Muscle of back (tissue), 11 donors: Measurements from ENCODE around the gene NEGR1. TPM values are rescaled to one million over a fixed set of nuclear protein-coding genes. Genes with fewer than 3 reads are reported as not detected.

ENCODE experiments used
- DNase-seq, 3 donors: peaks; one replicate each; pipeline versions ENCODE4 v3.0.0 to v3.0.0-alpha.2; 2013
- polyA plus RNA-seq, 10 donors: library from polyadenylated mRNA; unstranded; fragments of 120-200 nt; gene quantifications; one replicate each; pipeline ENCODE4 v1.2.1, GENCODE V29; 2013; ENCODE audit not compliant: insufficient read length in 10 of 10

Gene NEGR1
- polyA plus RNA-seq, 10 donors, result 12.2 to 37.9 (median 23.2) TPM

DNA sequence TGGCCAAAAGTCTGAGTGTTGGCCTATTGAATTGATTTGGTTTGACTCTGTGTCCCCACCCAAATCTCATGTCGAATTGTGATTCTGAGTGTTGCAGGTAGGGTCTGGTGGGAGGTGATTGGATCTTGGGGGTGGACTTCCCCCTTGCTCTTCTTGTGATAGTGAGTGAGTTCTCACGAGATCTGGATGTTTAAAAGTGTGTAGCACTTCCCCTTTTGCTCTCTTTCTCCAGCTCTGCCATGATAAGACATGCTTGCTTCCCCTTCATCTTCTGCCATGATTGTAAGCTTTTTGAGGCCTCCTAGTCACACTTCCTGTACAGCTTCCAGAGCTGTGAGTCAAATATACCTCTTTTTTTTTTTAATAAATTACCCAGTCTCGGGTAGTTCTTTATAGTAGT lies 904.5 kb downstream of the NEGR1 start:
- DNase-seq, result no peak

DNA sequence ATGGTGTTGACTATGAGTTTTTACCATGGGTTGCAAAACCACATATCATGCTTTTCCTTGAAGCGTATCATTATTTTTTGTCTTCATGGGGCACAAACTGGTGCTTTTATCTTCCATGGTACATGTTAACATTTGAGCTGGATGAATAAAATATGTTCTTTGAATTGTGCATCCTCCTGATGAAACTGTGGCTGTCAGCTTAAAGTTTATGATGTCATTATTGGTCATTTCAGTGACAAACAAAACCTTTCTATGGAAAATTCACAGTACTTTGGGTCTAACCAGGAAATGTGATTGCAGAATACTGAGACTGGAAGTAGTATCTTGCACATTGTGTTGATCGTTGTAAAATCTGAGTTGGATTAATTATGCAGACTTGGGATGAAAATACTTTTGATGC lies 909.8 kb downstream of the NEGR1 start:
- no peak for DNase-seq

DNA sequence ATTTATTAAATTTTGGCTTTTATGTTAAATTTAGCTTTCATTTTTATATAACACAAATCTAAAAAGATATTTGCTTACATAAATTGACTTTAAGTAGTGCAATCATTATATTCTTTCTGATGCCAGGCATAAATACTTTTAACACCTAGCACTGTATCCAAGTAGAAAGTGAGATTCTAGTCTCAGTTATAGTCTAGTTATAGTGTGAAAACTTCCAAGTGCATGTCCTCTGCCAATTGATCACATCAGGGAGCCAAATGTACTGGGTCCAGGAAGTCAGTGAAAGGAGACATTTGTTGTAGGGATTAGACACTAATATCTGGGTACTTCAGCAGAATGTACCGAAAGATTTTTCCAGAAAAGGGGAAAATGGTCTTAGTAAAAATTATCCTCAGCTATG lies 910.8 kb downstream of the NEGR1 start:
- no peak for DNase-seq

DNA sequence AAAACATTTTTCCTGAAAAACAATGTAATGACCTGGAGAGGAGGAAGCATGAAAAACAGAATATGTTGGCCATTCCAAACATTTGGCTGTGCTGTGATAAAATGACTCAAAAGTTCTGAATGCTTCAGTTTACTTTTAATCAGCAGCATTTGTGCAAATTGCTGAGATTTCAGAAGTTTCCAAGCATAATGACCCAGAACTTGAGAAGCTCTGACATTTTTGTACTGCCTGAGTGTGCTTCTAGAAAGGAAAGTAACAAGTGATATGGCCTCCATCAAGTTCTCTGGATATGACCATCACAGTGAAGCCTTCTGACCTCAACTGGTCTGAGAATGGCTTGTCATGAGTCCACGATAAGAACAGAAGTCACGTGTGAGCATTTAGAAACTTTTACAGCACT lies 918.1 kb downstream of the NEGR1 start:
- DNase-seq, result no peak

DNA sequence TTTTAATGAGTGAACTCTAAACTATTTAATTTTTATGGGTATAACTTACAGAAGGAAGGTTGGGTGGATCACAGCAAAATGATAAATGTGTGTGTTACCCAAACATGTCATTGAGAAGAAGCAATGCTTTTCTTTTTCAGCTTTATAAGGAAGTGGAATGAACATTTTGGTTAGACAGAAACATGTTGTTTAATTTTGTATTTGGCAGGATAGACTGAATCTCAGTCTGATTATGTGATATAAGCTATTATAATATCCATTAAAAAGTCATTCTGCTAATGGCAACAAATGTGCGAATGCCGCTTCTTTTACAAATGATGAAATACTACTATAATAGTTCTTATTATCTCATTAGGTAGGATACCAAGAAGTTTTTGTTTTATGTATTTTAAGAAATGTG lies 919.6 kb downstream of the NEGR1 start:
- no peak for DNase-seq

DNA sequence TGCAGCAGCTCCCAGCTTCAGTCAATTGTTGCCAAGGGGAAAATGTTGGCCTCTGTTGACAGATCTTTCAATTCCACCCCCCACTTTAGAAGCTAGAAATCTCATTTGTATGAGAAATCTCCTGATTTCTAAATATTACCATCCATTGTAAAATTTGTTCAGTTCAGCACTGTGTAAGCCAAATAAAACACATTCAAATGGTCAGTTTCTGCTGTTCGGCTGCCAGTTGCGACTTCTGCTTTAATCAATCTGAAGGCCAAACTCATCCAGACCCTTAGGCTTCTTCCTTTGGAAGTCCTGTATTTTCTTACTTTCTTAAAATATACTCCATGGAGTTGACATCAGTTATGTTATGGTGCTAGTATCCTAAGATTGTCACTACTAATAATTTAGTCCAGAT lies 920.3 kb downstream of the NEGR1 start:
- DNase-seq, result no peak

DNA sequence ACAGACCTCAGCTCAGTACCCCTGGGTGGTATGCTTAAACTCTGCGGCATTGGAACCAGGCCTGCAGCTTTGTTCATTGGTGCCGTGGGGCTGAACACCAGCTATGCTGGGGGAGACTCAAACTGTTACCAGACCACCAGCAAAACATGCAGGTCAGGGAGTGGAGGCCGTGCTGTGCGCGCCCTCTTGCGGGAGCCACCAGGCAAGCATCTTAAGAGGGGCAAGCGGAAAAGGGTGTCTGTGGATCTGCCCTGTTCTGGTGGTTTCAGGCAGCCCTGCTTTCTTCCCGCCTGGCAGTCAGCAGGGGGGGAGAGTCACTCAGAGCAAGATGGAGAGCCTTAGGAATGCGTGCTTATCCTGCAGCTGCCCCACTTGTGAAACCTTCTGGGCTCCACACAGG lies 924.6 kb downstream of the NEGR1 start:
- DNase-seq, result no peak

DNA sequence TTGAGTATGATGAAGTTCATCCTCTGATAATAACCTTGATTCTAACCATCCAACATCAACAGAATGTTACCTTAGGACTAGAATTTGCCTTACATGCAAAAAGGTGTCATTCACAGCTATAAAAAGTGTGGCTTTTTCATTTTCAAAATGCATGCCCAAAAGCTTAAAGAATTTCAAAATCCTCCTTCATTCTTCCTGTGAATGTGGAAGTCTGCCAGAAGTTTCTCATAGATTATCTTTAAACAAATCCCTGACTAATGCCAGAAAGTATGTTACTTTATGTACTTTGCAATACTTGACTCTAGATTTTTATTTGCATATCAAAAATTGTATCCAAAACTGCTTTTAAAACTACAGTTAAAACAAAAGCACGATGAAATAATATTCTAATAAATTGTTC lies 930.9 kb downstream of the NEGR1 start:
- DNase-seq, result peak in 2 of 3 donors; percentile 18 to 56

DNA sequence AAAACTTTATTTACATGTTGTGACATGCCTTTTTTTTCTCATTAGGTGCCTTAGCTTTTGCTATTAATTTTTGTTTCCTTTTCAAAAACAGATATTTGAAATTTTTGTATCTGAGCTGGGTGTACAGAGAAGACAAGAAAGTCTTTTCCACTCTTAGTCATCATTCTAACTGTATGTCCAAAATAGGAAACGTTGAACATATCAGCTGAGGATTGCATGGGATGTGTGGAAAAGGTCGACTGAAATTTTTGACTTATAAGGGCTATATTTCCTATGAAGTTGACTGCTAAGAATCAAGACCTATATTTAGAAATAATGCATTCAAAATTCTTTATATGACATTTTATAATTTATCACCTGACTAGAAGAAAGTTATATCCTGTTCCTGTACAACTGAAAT lies 931.5 kb downstream of the NEGR1 start:
- peak in 1 of 3 donors; percentile 7 for DNase-seq

DNA sequence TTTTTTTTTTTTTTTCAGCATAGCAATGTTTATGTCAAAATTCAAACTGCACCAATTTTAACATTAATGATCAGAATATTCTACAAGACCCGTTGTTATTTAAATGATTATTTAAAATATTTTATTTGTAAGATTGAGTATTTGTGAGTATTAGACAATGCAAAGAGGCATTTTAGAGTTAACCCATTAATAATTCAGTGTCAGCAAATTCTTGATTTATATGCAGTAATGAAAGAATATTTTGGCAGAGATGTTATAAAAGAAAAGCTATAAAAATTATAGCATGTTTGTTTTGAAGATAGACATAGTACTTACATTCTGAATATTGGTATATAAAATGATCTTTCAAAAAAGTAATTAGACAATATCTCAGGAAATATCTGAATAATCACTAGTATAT lies 932.0 kb downstream of the NEGR1 start:
- no peak for DNase-seq
